Measurements from ENCODE around the gene SP7. TPM values are rescaled to one million over a fixed set of nuclear protein-coding genes. Genes with fewer than 3 reads are reported as not detected.

SP7 gene
- total RNA-seq, 1 donor from 2014 or later: not detected

Other genes with a start within 250 kb of the SP7 start
- 251 TPM for gene IGFBP6, start 238.7 kb downstream of the SP7 start, total RNA-seq
- not detected for gene SOAT2, start 232.9 kb downstream of the SP7 start, total RNA-seq
- gene ZNF740, start 155.6 kb downstream of the SP7 start, total RNA-seq: 16.8 TPM
- gene CSAD, start 155.4 kb downstream of the SP7 start, total RNA-seq: 22.2 TPM
- gene ITGB7, start 129.1 kb downstream of the SP7 start, total RNA-seq: 1.2 TPM
- gene RARG, start 104.1 kb downstream of the SP7 start, total RNA-seq: 47.1 TPM
- gene ESPL1, start 68.1 kb downstream of the SP7 start, total RNA-seq: 8.9 TPM
- 300 TPM for gene PFDN5, start 40.8 kb downstream of the SP7 start, total RNA-seq
- gene MYG1, start 36.7 kb downstream of the SP7 start, total RNA-seq: 29.5 TPM
- 46.0 TPM for gene AAAS, start 14.7 kb downstream of the SP7 start, total RNA-seq
- 53.1 TPM for gene SP1, start 43.8 kb upstream of the SP7 start, total RNA-seq
- not detected for gene AMHR2, start 87.5 kb upstream of the SP7 start, total RNA-seq
- 13.0 TPM for gene PRR13, start 105.4 kb upstream of the SP7 start, total RNA-seq
- 300 TPM for gene PCBP2, start 115.7 kb upstream of the SP7 start, total RNA-seq
- gene MAP3K12, start 163.1 kb upstream of the SP7 start, total RNA-seq: 17.3 TPM
- gene TARBP2, start 164.9 kb upstream of the SP7 start, total RNA-seq: 16.1 TPM
- not detected for gene NPFF, start 171.1 kb upstream of the SP7 start, total RNA-seq